ENCODE measurements around the gene PDCD1.

- TF ChIP-seq, protein P1, sequence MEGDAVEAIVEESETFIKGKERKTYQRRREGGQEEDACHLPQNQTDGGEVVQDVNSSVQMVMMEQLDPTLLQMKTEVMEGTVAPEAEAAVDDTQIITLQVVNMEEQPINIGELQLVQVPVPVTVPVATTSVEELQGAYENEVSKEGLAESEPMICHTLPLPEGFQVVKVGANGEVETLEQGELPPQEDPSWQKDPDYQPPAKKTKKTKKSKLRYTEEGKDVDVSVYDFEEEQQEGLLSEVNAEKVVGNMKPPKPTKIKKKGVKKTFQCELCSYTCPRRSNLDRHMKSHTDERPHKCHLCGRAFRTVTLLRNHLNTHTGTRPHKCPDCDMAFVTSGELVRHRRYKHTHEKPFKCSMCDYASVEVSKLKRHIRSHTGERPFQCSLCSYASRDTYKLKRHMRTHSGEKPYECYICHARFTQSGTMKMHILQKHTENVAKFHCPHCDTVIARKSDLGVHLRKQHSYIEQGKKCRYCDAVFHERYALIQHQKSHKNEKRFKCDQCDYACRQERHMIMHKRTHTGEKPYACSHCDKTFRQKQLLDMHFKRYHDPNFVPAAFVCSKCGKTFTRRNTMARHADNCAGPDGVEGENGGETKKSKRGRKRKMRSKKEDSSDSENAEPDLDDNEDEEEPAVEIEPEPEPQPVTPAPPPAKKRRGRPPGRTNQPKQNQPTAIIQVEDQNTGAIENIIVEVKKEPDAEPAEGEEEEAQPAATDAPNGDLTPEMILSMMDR (IDR thresholded peaks at IDR 0.05) = no peak
- TF ChIP-seq ZFX (IDR thresholded peaks at IDR 0.05; ENCODE audit: borderline replicate concordance) = no peak
These were observed 6.3 kb downstream of the PDCD1 start for GRCh38 chr2:241852116-241852980.
